ENCODE data around the gene PARD3B. TPM values are rescaled to one million over a fixed set of nuclear protein-coding genes. Genes with fewer than 3 reads are reported as not detected.

PARD3B gene
- total and polyA plus RNA-seq, 10 of the 15 experiments (the other 5 are each of a cell fraction or from before 2014, with no cell fraction given) = 0.01 to 0.54 (median 0.07) TPM; not detected in 7

DNA sequence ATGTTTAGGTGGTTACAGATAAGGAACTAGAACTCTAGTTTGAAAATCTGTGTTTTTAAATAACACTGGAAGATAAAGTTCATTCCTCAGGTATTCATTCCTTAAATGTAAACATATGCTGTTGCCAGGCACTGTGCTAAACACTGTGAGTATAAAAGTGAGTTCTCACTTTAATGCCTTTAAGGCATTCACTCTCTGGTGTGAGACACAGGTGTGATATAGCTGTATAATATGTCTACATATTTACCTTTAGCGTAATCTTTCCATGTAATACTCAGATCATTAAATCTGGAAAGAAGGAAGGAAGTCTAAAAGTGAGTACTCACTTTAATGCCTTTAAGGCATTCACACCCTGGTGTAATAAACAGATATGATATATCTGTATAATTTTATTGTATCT lies 472.6 kb downstream of the PARD3B start:
- DNase-seq (ENCODE audit: low read depth, low spot score) (no peak), ATAC-seq (no peak), FAIRE-seq (no peak)
- CTCF ChIA-PET = no interaction called here
- no peaks in the 10 kb centered on the region for H3K36me3 ChIP-seq (ENCODE audit: control insufficient read depth in 2 of 2, insufficient read depth in 2 of 2, low read length in 1 of 2)
- RAD21 ChIA-PET (ENCODE audit: unreplicated experiment) = no interaction called here
- intact Hi-C loops (cut with micrococcal nuclease; ENCODE audit: unreplicated experiment) (no loop called here), in situ Hi-C loops (cut with MboI) (no loop called here)
- TF ChIP-seq ASH2L (IDR thresholded peaks at IDR 0.05; ENCODE audit: borderline replicate concordance, low read depth) (no peak), HDAC6 (IDR thresholded peaks at IDR 0.05; ENCODE audit: unreplicated experiment) (no peak), MTA2 (IDR thresholded peaks at IDR 0.05; ENCODE audit: low read depth) (no peak), JUNB (IDR thresholded peaks at IDR 0.05) (no peak), RFX5 (IDR thresholded peaks at IDR 0.05; ENCODE audit: low read depth, low read length) (no peak), RAD51 (IDR thresholded peaks at IDR 0.05) (no peak), SP1 (IDR thresholded peaks at IDR 0.05; ENCODE audit: low read depth, low read length) (no peak)
- TF ChIP-seq, protein P1, sequence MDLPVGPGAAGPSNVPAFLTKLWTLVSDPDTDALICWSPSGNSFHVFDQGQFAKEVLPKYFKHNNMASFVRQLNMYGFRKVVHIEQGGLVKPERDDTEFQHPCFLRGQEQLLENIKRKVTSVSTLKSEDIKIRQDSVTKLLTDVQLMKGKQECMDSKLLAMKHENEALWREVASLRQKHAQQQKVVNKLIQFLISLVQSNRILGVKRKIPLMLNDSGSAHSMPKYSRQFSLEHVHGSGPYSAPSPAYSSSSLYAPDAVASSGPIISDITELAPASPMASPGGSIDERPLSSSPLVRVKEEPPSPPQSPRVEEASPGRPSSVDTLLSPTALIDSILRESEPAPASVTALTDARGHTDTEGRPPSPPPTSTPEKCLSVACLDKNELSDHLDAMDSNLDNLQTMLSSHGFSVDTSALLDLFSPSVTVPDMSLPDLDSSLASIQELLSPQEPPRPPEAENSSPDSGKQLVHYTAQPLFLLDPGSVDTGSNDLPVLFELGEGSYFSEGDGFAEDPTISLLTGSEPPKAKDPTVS (IDR thresholded peaks at IDR 0.05; ENCODE audit: low read depth, low read length) = no peak
- TF ChIP-seq, protein P2, sequence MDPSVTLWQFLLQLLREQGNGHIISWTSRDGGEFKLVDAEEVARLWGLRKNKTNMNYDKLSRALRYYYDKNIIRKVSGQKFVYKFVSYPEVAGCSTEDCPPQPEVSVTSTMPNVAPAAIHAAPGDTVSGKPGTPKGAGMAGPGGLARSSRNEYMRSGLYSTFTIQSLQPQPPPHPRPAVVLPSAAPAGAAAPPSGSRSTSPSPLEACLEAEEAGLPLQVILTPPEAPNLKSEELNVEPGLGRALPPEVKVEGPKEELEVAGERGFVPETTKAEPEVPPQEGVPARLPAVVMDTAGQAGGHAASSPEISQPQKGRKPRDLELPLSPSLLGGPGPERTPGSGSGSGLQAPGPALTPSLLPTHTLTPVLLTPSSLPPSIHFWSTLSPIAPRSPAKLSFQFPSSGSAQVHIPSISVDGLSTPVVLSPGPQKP (IDR thresholded peaks at IDR 0.05; ENCODE audit: low read depth, low read length) = no peak
- no peak overlapping the region for H3K4me2 ChIP-seq (ENCODE audit: control insufficient read depth, insufficient read depth)
- H4K20me1 ChIP-seq (ENCODE audit: control insufficient read depth, insufficient read depth) = no peaks in the 10 kb centered on the region
- no TSS peak for BruUV-seq (replicated peaks)
- 44% methylated on average over 1 of the region's 1 CpG for whole genome bisulfite sequencing (ENCODE audit: insufficient coverage, insufficient replicate concordance, low lambda C conversion rate, missing lambda C conversion rate)
- H3K4me3 ChIP-seq = no peak overlapping the region
- H3K27me3 ChIP-seq (replicated peaks in 1 of 2; ENCODE audit: control insufficient read depth in 2 of 2, insufficient read depth in 2 of 2, low read length in 1 of 2) = no peaks in the 10 kb centered on the region
- H3K79me2 ChIP-seq (ENCODE audit: control insufficient read depth, insufficient read depth, low read length) = no peaks in the 10 kb centered on the region
- no peaks in the 10 kb centered on the region for H3K9me3 ChIP-seq (replicated peaks; ENCODE audit: control insufficient read depth, insufficient read depth, low read length)
- no peak overlapping the region for H3K9ac ChIP-seq (ENCODE audit: control insufficient read depth, insufficient read depth, low read length)
- SMC1A ChIA-PET (ENCODE audit: uncharacterized antibody, unreplicated experiment) = no interaction called here
- POLR2A ChIA-PET = no interaction called here
- H3K27ac ChIP-seq (ENCODE audit: control insufficient read depth, insufficient read depth) = no peak overlapping the region
- no peak overlapping the region for H2AFZ ChIP-seq (ENCODE audit: control insufficient read depth, low read depth, low read length)
- H3K4me1 ChIP-seq (ENCODE audit: control insufficient read depth, insufficient read depth, low read length) = no peaks in the 10 kb centered on the region
